Liver (tissue), 9 donors: ENCODE measurements around the gene INTS6. TPM values are rescaled to one million over a fixed set of nuclear protein-coding genes. Genes with fewer than 3 reads are reported as not detected.
A peak's percentile ranks its signal among the peaks of the same experiment; 100 is the strongest.

ENCODE experiments used
- DNase-seq: peaks from one replicate; pipeline ENCODE4 v3.0.0-alpha.2; 2017; ENCODE audit warnings: low spot score
- H3K27ac ChIP-seq, 2 donors: one replicate each; pipeline ENCODE4 v1.7.0; 2013; ENCODE audit warnings: inconsistent platforms in 2 of 2, low read length in 2 of 2, control low read depth in 1 of 2, low read depth in 1 of 2, mild to moderate bottlenecking in 1 of 2
- H3K27me3 ChIP-seq, 4 donors: one replicate each; pipeline versions ENCODE4 v1.6.1 to v1.7.0; 2013; ENCODE audit warnings: low read length in 3 of 4, inconsistent platforms in 1 of 4, mild to moderate bottlenecking in 1 of 4, moderate library complexity in 1 of 4; ENCODE audit not compliant: control insufficient read depth in 4 of 4, insufficient read depth in 4 of 4
- H3K36me3 ChIP-seq, 4 donors: one replicate each; pipeline versions ENCODE4 v1.6.1 to v1.7.0; 2013; ENCODE audit warnings: low read length in 3 of 4, mild to moderate bottlenecking in 3 of 4, low read depth in 1 of 4, moderate library complexity in 1 of 4; ENCODE audit not compliant: control insufficient read depth in 4 of 4, insufficient read depth in 3 of 4
- H3K4me1 ChIP-seq, 4 donors: one replicate each; pipeline versions ENCODE4 v1.6.1 to v1.7.0; 2013; ENCODE audit warnings: low read length in 3 of 4, mild to moderate bottlenecking in 3 of 4, moderate library complexity in 1 of 4; ENCODE audit not compliant: control insufficient read depth in 4 of 4, insufficient read depth in 4 of 4
- H3K4me3 ChIP-seq, 3 donors: one replicate each; pipeline versions ENCODE4 v1.6.1 to v1.7.0; 2013; ENCODE audit warnings: low read length in 3 of 3, control low read depth in 1 of 3, low read depth in 1 of 3, mild to moderate bottlenecking in 1 of 3
- H3K9ac ChIP-seq, 2 donors: one replicate each; pipeline ENCODE4 v1.7.0; 2013; ENCODE audit warnings: low read length in 2 of 2, mild to moderate bottlenecking in 2 of 2, moderate library complexity in 2 of 2, control low read depth in 1 of 2, low read depth in 1 of 2
- H3K9me3 ChIP-seq, 4 donors: one replicate each; pipeline versions ENCODE4 v1.6.1 to v1.7.0; 2013; ENCODE audit warnings: low read length in 3 of 4; ENCODE audit not compliant: control insufficient read depth in 4 of 4
- CTCF ChIP-seq: fragments of 150-350 bp; IDR thresholded peaks from 2 replicates; pipeline ENCODE4 v1.5.1; 2017; ENCODE audit warnings: improper control_type of control experiment, low read depth, low read length; ENCODE audit not compliant: missing input control
- EGR1 ChIP-seq, 2 donors: IDR thresholded peaks; 2 replicates each; pipeline ENCODE4 v1.6.1; 2016 to 2018; ENCODE audit warnings: antibody characterized with exemption in 2 of 2, low read depth in 2 of 2
- FOXA1 ChIP-seq: IDR thresholded peaks from 2 replicates; pipeline ENCODE4 v1.6.1; 2016; ENCODE audit warnings: antibody characterized with exemption
- FOXA2 ChIP-seq: IDR thresholded peaks from 2 replicates; pipeline ENCODE4 v1.6.1; 2016; ENCODE audit warnings: antibody characterized with exemption
- GABPA ChIP-seq, 2 donors: IDR thresholded peaks in 1 of 2; conservative IDR thresholded peaks in 1 of 2; 2 replicates each; pipeline ENCODE4 v1.6.1; 2016; ENCODE audit warnings: antibody characterized with exemption in 2 of 2, mild to moderate bottlenecking in 1 of 2, moderate library complexity in 1 of 2
- HNF4A ChIP-seq, 2 donors: conservative IDR thresholded peaks; 2 replicates each; pipeline ENCODE4 v1.6.1; 2016; ENCODE audit warnings: antibody characterized with exemption in 2 of 2, mild to moderate bottlenecking in 2 of 2
- HNF4G ChIP-seq: IDR thresholded peaks from 2 replicates; pipeline ENCODE4 v1.6.1; 2016; ENCODE audit warnings: antibody characterized with exemption
- JUND ChIP-seq, 2 donors: IDR thresholded peaks; 2 replicates each; pipeline ENCODE4 v1.6.1; 2016; ENCODE audit warnings: antibody characterized with exemption in 2 of 2
- NR2F2 ChIP-seq: IDR thresholded peaks from 2 replicates; pipeline ENCODE4 v1.6.1; 2016; ENCODE audit warnings: antibody characterized with exemption
- RAD21 ChIP-seq, 2 donors: IDR thresholded peaks; 2 replicates each; pipeline ENCODE4 v1.6.1; 2016; ENCODE audit warnings: antibody characterized with exemption in 2 of 2, mild to moderate bottlenecking in 2 of 2
- RXRA ChIP-seq, 2 donors: IDR thresholded peaks; 2 replicates each; pipeline ENCODE4 v1.6.1; 2017 to 2018; ENCODE audit warnings: antibody characterized with exemption in 2 of 2, mild to moderate bottlenecking in 1 of 2
- SP1 ChIP-seq: IDR thresholded peaks from 2 replicates; pipeline ENCODE4 v1.6.1; 2018; ENCODE audit warnings: antibody characterized with exemption, mild to moderate bottlenecking
- TAF1 ChIP-seq: conservative IDR thresholded peaks from 2 replicates; pipeline ENCODE4 v1.6.1; 2016; ENCODE audit warnings: antibody characterized with exemption, mild to moderate bottlenecking
- YY1 ChIP-seq: IDR thresholded peaks from 2 replicates; pipeline ENCODE4 v1.6.1; 2016; ENCODE audit warnings: antibody characterized with exemption, mild to moderate bottlenecking
- WGBS: extraction: QIAGEN DNeasy Blood & Tissue Kit; methylation state at CpG from one replicate; pipeline ENCODE4 v1.1.7; 2013; 5-methylcytosine and 5-hydroxymethylcytosine counted together
- polyA plus RNA-seq, 2 donors: library from polyadenylated mRNA; stranded (reverse) in 1 of 2; unstranded in 1 of 2; fragments of 200-250 nt in 1 of 2; fragments of >200 nt in 1 of 2; fragmentation: Nextera tagmentation in 1 of 2; extraction: Ambion mirVana in 1 of 2; gene quantifications; one replicate each; pipeline versions ENCODE4 v1.2.1 to v1.2.3, GENCODE V29; 2013 to 2015
- total RNA-seq, 2 donors: library from RNA; depleted of rRNA; stranded (reverse); fragments of >200 nt; gene quantifications; one replicate each; pipeline ENCODE4 v1.2.3, GENCODE V29; 2014
- TF ChIP-seq, protein P1 (sequence below): IDR thresholded peaks from 2 replicates; pipeline ENCODE4 v1.6.1; 2016; ENCODE audit warnings: antibody characterized with exemption
- TF ChIP-seq, protein P2 (sequence below): IDR thresholded peaks from 2 replicates; pipeline ENCODE4 v1.6.1; 2016; ENCODE audit warnings: antibody characterized with exemption
- TF ChIP-seq, protein P3 (sequence below): IDR thresholded peaks from 2 replicates; pipeline ENCODE4 v1.6.1; 2016; ENCODE audit warnings: antibody characterized with exemption, mild to moderate bottlenecking
- TF ChIP-seq, protein P4 (sequence below): IDR thresholded peaks from 2 replicates; pipeline ENCODE4 v1.6.1; 2016; ENCODE audit warnings: antibody characterized with exemption
- donor health status: healthy.
- donor health status: healthy.
- donor health status: healthy.
- donor health status: healthy.
- donor health status: healthy.

INTS6 gene
- total and polyA plus RNA-seq, 4 donors: 11.4 to 61.4 (median 18.8) TPM

DNA sequence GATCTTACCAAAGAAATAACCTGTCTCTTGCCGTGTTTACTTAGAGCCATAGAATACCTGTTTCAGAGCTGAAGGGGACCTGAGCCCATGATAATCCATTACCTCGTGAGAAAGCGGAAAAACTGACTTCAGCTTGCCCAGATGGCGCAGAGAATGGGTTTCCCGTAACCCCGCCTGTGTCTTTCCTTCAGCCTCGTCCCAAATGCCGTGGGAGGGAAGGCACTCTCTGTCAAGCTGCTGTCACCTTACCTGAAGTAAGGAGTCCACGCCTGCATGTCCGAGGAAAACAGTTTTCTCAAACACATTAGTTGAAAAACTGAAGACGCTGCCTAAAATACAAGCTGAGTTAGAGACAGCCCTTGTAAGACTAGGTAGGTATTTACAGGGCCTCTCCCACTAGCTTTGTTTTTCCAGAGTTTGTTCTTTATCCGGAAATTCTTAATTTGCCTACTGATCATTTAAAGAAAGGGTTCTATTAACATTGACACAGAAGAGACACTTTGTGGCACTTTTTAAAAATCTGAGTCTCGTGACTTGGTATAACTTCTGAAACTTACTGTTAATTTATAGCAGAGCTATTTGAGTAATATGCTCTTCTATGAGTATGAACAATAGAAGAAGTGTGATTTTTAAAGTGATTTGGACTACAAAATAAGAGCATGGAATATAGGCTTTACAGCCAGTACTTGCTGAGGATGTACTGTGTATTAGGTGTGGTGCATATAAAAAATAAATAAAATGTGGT, 1.3 kb upstream of the INTS6 start:
- Histone ChIP-seq H3K27me3 (no peaks in the 10 kb centered on the region), H3K4me3 (peak overlapping the region; percentile 60 to 81 (median 74)), H3K9me3 (peaks cover 0 to 11% (median 7%) of the 10 kb centered on the region in 4 donors), H3K4me1 (peaks cover 3 to 15% (median 11%) of the 10 kb centered on the region in 4 donors), H3K36me3 (peaks cover 0 to 28% (median 9%) of the 10 kb centered on the region in 4 donors), H3K9ac (peak overlapping the region; percentile 92 to 93), H3K27ac (peak overlapping the region; percentile 96 to 98)
- TF ChIP-seq, protein P1, sequence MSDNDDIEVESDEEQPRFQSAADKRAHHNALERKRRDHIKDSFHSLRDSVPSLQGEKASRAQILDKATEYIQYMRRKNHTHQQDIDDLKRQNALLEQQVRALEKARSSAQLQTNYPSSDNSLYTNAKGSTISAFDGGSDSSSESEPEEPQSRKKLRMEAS: no peak
- TF ChIP-seq HNF4G (no peak), JUND (IDR thresholded peaks at IDR 0.05) (peak in 1 of 2 donors; percentile 39), RXRA (IDR thresholded peaks at IDR 0.05) (peak in 1 of 2 donors; percentile 6), CTCF (no peak), FOXA2 (no peak), YY1 (peak; percentile 41), FOXA1 (no peak), HNF4A (conservative IDR thresholded peaks at IDR 0.05) (no peak), EGR1 (IDR thresholded peaks at IDR 0.05; ENCODE audit: low read depth in 2 of 2) (no peak), RAD21 (IDR thresholded peaks at IDR 0.05) (peak; percentile 14), SP1 (no peak), GABPA (IDR thresholded peaks at IDR 0.05 in 1 of 2, conservative IDR thresholded peaks at IDR 0.05 in 1 of 2) (no peak), NR2F2 (no peak), TAF1 (no peak)
- TF ChIP-seq, protein P2, sequence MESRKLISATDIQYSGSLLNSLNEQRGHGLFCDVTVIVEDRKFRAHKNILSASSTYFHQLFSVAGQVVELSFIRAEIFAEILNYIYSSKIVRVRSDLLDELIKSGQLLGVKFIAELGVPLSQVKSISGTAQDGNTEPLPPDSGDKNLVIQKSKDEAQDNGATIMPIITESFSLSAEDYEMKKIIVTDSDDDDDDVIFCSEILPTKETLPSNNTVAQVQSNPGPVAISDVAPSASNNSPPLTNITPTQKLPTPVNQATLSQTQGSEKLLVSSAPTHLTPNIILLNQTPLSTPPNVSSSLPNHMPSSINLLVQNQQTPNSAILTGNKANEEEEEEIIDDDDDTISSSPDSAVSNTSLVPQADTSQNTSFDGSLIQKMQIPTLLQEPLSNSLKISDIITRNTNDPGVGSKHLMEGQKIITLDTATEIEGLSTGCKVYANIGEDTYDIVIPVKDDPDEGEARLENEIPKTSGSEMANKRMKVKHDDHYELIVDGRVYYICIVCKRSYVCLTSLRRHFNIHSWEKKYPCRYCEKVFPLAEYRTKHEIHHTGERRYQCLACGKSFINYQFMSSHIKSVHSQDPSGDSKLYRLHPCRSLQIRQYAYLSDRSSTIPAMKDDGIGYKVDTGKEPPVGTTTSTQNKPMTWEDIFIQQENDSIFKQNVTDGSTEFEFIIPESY: no peak
- TF ChIP-seq, protein P3, sequence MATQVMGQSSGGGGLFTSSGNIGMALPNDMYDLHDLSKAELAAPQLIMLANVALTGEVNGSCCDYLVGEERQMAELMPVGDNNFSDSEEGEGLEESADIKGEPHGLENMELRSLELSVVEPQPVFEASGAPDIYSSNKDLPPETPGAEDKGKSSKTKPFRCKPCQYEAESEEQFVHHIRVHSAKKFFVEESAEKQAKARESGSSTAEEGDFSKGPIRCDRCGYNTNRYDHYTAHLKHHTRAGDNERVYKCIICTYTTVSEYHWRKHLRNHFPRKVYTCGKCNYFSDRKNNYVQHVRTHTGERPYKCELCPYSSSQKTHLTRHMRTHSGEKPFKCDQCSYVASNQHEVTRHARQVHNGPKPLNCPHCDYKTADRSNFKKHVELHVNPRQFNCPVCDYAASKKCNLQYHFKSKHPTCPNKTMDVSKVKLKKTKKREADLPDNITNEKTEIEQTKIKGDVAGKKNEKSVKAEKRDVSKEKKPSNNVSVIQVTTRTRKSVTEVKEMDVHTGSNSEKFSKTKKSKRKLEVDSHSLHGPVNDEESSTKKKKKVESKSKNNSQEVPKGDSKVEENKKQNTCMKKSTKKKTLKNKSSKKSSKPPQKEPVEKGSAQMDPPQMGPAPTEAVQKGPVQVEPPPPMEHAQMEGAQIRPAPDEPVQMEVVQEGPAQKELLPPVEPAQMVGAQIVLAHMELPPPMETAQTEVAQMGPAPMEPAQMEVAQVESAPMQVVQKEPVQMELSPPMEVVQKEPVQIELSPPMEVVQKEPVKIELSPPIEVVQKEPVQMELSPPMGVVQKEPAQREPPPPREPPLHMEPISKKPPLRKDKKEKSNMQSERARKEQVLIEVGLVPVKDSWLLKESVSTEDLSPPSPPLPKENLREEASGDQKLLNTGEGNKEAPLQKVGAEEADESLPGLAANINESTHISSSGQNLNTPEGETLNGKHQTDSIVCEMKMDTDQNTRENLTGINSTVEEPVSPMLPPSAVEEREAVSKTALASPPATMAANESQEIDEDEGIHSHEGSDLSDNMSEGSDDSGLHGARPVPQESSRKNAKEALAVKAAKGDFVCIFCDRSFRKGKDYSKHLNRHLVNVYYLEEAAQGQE: no peak
- TF ChIP-seq, protein P4, sequence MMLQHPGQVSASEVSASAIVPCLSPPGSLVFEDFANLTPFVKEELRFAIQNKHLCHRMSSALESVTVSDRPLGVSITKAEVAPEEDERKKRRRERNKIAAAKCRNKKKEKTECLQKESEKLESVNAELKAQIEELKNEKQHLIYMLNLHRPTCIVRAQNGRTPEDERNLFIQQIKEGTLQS: no peak
- DNase-seq: peak; percentile 53
- 6% methylated on average over 13 of the region's 13 CpGs for WGBS
